H1 (cell line): ENCODE data around the gene PPP4R4. TPM values are rescaled to one million over a fixed set of nuclear protein-coding genes. Genes with fewer than 3 reads are reported as not detected.
A peak's percentile ranks its signal among the peaks of the same experiment; 100 is the strongest.

Source experiments
- CTCF ChIA-PET: fragments of 300-600 bp; sonication (Branson Sonifier 250); formaldehyde crosslinking; loops from one replicate; lab custom pipeline; 2021; ENCODE audit not compliant: partially characterized antibody; lab: Charles Lee
- POLR2A ChIA-PET: fragments of 300-600 bp; sonication (Branson Sonifier 250); formaldehyde crosslinking; loops from one replicate; lab custom pipeline; 2021; ENCODE audit warnings: inconsistent platforms; ENCODE audit not compliant: partially characterized antibody; lab: Charles Lee
- DNase-seq, 2 experiments: peaks; one replicate each; pipeline versions ENCODE4 v3.0.0 to v3.0.0-alpha.2; 2010 to 2022; ENCODE audit warnings: low spot score in 2 of 2, low read depth in 1 of 2, mixed read lengths in 1 of 2
- FAIRE-seq: peaks from 2 replicates; lab custom pipeline; 2011; peaks lifted over from hg19 to GRCh38; lab: Jason Lieb, UNC
- H2AFZ ChIP-seq: 2 replicates; pipeline ENCODE4 v1.8.1; 2012; ENCODE audit warnings: low read length, inconsistent platforms
- H2AK5ac ChIP-seq: 2 replicates; pipeline ENCODE4 v1.6.1; 2013; ENCODE audit warnings: low read depth, low read length
- H2BK120ac ChIP-seq: replicated peaks from 2 replicates; pipeline ENCODE3; 2013; ENCODE audit warnings: low read depth, low read length, inconsistent platforms
- H2BK12ac ChIP-seq: 2 replicates; pipeline ENCODE4 v1.6.1; 2013; ENCODE audit warnings: low read depth, low read length
- H2BK15ac ChIP-seq: 2 replicates; pipeline ENCODE4 v1.6.1; 2013; ENCODE audit warnings: low read length
- H2BK20ac ChIP-seq: 2 replicates; pipeline ENCODE4 v1.6.1; 2013; ENCODE audit warnings: low read length
- H2BK5ac ChIP-seq: 2 replicates; pipeline ENCODE4 v1.6.1; 2013; ENCODE audit warnings: low read depth, low read length
- H3K14ac ChIP-seq: 2 replicates; pipeline ENCODE4 v1.6.1; 2013; ENCODE audit warnings: inconsistent platforms; ENCODE audit not compliant: insufficient read length
- H3K18ac ChIP-seq: 2 replicates; pipeline ENCODE4 v1.6.1; 2013; ENCODE audit warnings: low read length; ENCODE audit errors: extremely low read depth
- H3K23ac ChIP-seq: 2 replicates; pipeline ENCODE4 v1.6.1; 2013; ENCODE audit warnings: inconsistent platforms; ENCODE audit not compliant: insufficient read length
- H3K23me2 ChIP-seq: 2 replicates; pipeline ENCODE4 v1.6.1; 2013; ENCODE audit warnings: low read depth, low read length
- H3K27ac ChIP-seq: 2 replicates; pipeline ENCODE4 v1.6.1; 2011; ENCODE audit warnings: low read depth, low read length, inconsistent platforms
- H3K27me3 ChIP-seq, 4 experiments: replicated peaks in 1 of 4; 1 replicate in 1 of 4; 2 replicates in 3 of 4; pipeline versions ENCODE4 v1.6.1 to v1.8.1; 2011 to 2013; ENCODE audit warnings: low read length in 3 of 4, mild to moderate bottlenecking in 3 of 4, inconsistent platforms in 2 of 4, mixed read lengths in 2 of 4, moderate library complexity in 1 of 4; ENCODE audit not compliant: control insufficient read depth in 3 of 4, insufficient read depth in 3 of 4; ENCODE audit errors: extremely low read depth in 1 of 4
- H3K36me3 ChIP-seq, 4 experiments: 2 replicates each; pipeline versions ENCODE4 v1.6.1 to v1.8.1; 2011 to 2013; ENCODE audit warnings: mild to moderate bottlenecking in 4 of 4, low read length in 3 of 4, moderate library complexity in 2 of 4, control low read depth in 1 of 4, inconsistent platforms in 1 of 4; ENCODE audit not compliant: insufficient read depth in 4 of 4, control insufficient read depth in 2 of 4
- H3K4ac ChIP-seq: replicated peaks from 2 replicates; pipeline ENCODE3; 2013; ENCODE audit warnings: low read length, low read depth, mixed read lengths, inconsistent platforms; ENCODE audit not compliant: insufficient read length
- H3K4me1 ChIP-seq, 4 experiments: replicated peaks in 1 of 4; 1 replicate in 1 of 4; 2 replicates in 3 of 4; pipeline versions ENCODE4 v1.6.1 to v1.8.1; 2011 to 2013; ENCODE audit warnings: low read length in 3 of 4, inconsistent platforms in 2 of 4, mixed read lengths in 1 of 4; ENCODE audit not compliant: insufficient read depth in 4 of 4, control insufficient read depth in 3 of 4
- H3K4me2 ChIP-seq, 2 experiments: 2 replicates each; pipeline versions ENCODE4 v1.6.1 to v1.8.1; 2011 to 2013; ENCODE audit warnings: low read depth in 2 of 2, low read length in 2 of 2, control low read depth in 1 of 2, inconsistent platforms in 1 of 2, mild to moderate bottlenecking in 1 of 2; ENCODE audit not compliant: insufficient read depth in 1 of 2
- H3K4me3 ChIP-seq, 4 experiments: fragments of 200-600, 300-600 bp in 1 of 4; sonication (generic), shearing (Covaris generic), sonication (Bioruptor Twin) in 1 of 4; 2 replicates each; pipeline versions ENCODE4 v1.5.1 to v1.8.1; 2011 to 2016; ENCODE audit warnings: low read length in 4 of 4, low read depth in 3 of 4, control low read depth in 2 of 4, inconsistent platforms in 2 of 4, mild to moderate bottlenecking in 2 of 4, mixed read lengths in 1 of 4, moderate library complexity in 1 of 4; ENCODE audit not compliant: insufficient read depth in 2 of 4; ENCODE audit errors: extremely low read depth in 1 of 4
- H3K56ac ChIP-seq: replicated peaks from 2 replicates; pipeline ENCODE3; 2013; ENCODE audit warnings: low read depth, mild to moderate bottlenecking, mixed read lengths, low read length, inconsistent platforms; ENCODE audit not compliant: insufficient read length
- H3K79me1 ChIP-seq: 2 replicates; pipeline ENCODE4 v1.6.1; 2013; ENCODE audit warnings: low read depth, low read length, control low read depth
- H3K79me2 ChIP-seq, 2 experiments: 2 replicates each; pipeline versions ENCODE4 v1.6.1 to v1.8.1; 2012 to 2013; ENCODE audit warnings: low read length in 2 of 2, mild to moderate bottlenecking in 2 of 2, inconsistent platforms in 1 of 2; ENCODE audit not compliant: insufficient read depth in 2 of 2, control insufficient read depth in 1 of 2
- H3K9ac ChIP-seq, 4 experiments: replicated peaks in 1 of 4; 1 replicate in 1 of 4; 2 replicates in 3 of 4; pipeline versions ENCODE4 v1.6.1 to v1.8.1; 2011 to 2013; ENCODE audit warnings: low read depth in 3 of 4, low read length in 3 of 4, control low read depth in 2 of 4, mild to moderate bottlenecking in 2 of 4, moderate library complexity in 2 of 4, inconsistent platforms in 1 of 4; ENCODE audit errors: extremely low read depth in 1 of 4
- H3K9me3 ChIP-seq, 2 experiments: 2 replicates each; pipeline versions ENCODE4 v1.6.1 to v1.8.1; 2012 to 2013; ENCODE audit warnings: mild to moderate bottlenecking in 2 of 2, moderate library complexity in 2 of 2, control low read depth in 1 of 2, inconsistent platforms in 1 of 2, low read depth in 1 of 2, low read length in 1 of 2, mixed read lengths in 1 of 2; ENCODE audit not compliant: insufficient read depth in 2 of 2
- H4K20me1 ChIP-seq, 2 experiments: replicated peaks in 1 of 2; 2 replicates each; pipeline versions ENCODE3 to v1.8.1; 2011 to 2013; ENCODE audit warnings: inconsistent platforms in 2 of 2, low read length in 2 of 2, mild to moderate bottlenecking in 1 of 2; ENCODE audit not compliant: insufficient read depth in 2 of 2, control insufficient read depth in 1 of 2
- H4K5ac ChIP-seq: 2 replicates; pipeline ENCODE4 v1.6.1; 2013; ENCODE audit warnings: low read length, low read depth, mixed read lengths, inconsistent platforms; ENCODE audit not compliant: insufficient read length
- H4K8ac ChIP-seq: 2 replicates; pipeline ENCODE4 v1.8.0; 2013; ENCODE audit warnings: mild to moderate bottlenecking, moderate library complexity, low read length, inconsistent platforms; ENCODE audit not compliant: insufficient read depth; ENCODE audit errors: extremely low read depth
- H4K91ac ChIP-seq: replicated peaks from 2 replicates; pipeline ENCODE3; 2013; ENCODE audit warnings: low read length, mixed read lengths, inconsistent platforms; ENCODE audit not compliant: insufficient read length
- RNF2 ChIP-seq: fragments of 200-900, 300-1000 bp; sonication (generic); IDR thresholded peaks from 2 replicates; pipeline ENCODE4 v1.7.1; 2016; ENCODE audit warnings: borderline replicate concordance, low read depth, mild to moderate bottlenecking, antibody characterized with exemption, low read length; ENCODE audit not compliant: poor library complexity, severe bottlenecking; ENCODE audit errors: missing control alignments
- WGBS, 2 experiments: shearing (Covaris generic) in 1 of 2; methylation state at CpG; one replicate each; pipeline versions ENCODE4 v1.1.6 to v1.1.7; 2013 to 2015; ENCODE audit warnings: low lambda C conversion rate in 2 of 2, mixed read lengths in 2 of 2, inconsistent platforms in 1 of 2, low coverage in 1 of 2, missing lambda C conversion rate in 1 of 2; ENCODE audit not compliant: insufficient replicate concordance in 2 of 2, insufficient coverage in 1 of 2, insufficient read length in 1 of 2; ENCODE audit errors: extremely low coverage in 1 of 2, missing lambda C conversion rate in 1 of 2; 5-methylcytosine and 5-hydroxymethylcytosine counted together
- polyA plus RNA-seq, 7 experiments: library from polyadenylated mRNA; depleted of rRNA in 3 of 7; stranded (reverse) in 5 of 7; unstranded in 2 of 7; fragments of >200 nt in 5 of 7; fragments of 200-250 nt in 2 of 7; gene quantifications; 1 replicate in 5 of 7; 2 replicates in 1 of 7; 4 replicates in 1 of 7; pipeline versions ENCODE4 v1.2.1 to v1.2.3, GENCODE V29; 2011 to 2013; ENCODE audit warnings: missing spikeins in 2 of 7, mixed read lengths in 2 of 7
- total RNA-seq: library from RNA; stranded (reverse); fragmentation: NEBNext Ultra II Directional; extraction: Animal tissue kit (Norgen Biotek cat#: 25700); gene quantifications from 2 replicates; pipeline ENCODE4 v1.2.1, GENCODE V29; 2021

Gene PPP4R4
- total and polyA plus RNA-seq, 2 of the 8 experiments (the other 6 are each of a cell fraction or from before 2014, with no cell fraction given), result 3.3 to 9.6 TPM

DNA sequence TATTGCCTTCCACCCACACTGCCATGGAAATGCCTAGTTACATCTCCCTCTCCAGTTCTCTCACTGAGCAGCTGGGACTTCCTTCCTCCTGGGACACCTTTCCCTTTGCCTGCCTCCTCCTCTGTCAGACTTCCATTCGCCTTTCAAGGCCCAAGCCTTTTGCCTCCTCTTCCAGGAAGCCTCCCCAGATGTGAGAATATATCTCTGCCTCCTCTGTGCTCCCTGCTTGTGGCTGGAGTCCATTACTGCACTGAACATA lies 47.8 kb upstream of the PPP4R4 start:
- H3K79me1 ChIP-seq, result no peaks in the 10 kb centered on the region
- WGBS, 2 experiments, result 74% methylated on average over 1 of the region's 1 CpG; no CpG with 5 or more reads in 1 of the 2 experiments
- peaks cover 9% of the 10 kb centered on the region; the same call in 1 of the 2 replicates for H3K23me2 ChIP-seq
- no peak overlapping the region for H3K4ac ChIP-seq
- H3K27ac ChIP-seq, result no peak overlapping the region
- no peak overlapping the region for H3K23ac ChIP-seq
- H3K14ac ChIP-seq, result no peak overlapping the region
- no peak overlapping the region for H3K56ac ChIP-seq
- no peak overlapping the region for H3K4me2 ChIP-seq
- no peak overlapping the region for H4K91ac ChIP-seq
- H3K18ac ChIP-seq, result no peak overlapping the region
- no peak overlapping the region for H2BK5ac ChIP-seq
- FAIRE-seq (no peak), DNase-seq (peak in 1 of 2 experiments; percentile 31)
- H4K5ac ChIP-seq, result no peak overlapping the region
- H2AK5ac ChIP-seq, result no peak overlapping the region
- H4K20me1 ChIP-seq, result no peaks in the 10 kb centered on the region
- ChIA-PET POLR2A (no interaction called here), CTCF (no interaction called here)
- H3K9ac ChIP-seq, result no peak overlapping the region
- 0 out of 2 replicates have a peak overlapping the region, but pooled peaks have one; percentile 9 for H2BK12ac ChIP-seq
- no peak overlapping the region for H2BK15ac ChIP-seq
- no peak overlapping the region for H2BK20ac ChIP-seq
- peaks cover 0 to 2% (median 0%) of the 10 kb centered on the region in 4 experiments; a peak in 2 of 7 replicates for H3K27me3 ChIP-seq
- H3K79me2 ChIP-seq, result no peaks in the 10 kb centered on the region
- no peaks in the 10 kb centered on the region for H3K9me3 ChIP-seq
- no peak overlapping the region for H2AFZ ChIP-seq
- H3K36me3 ChIP-seq, result no peaks in the 10 kb centered on the region
- no peak overlapping the region for H4K8ac ChIP-seq
- no peak overlapping the region for H2BK120ac ChIP-seq
- peaks cover 0 to 4% (median 2%) of the 10 kb centered on the region in 4 experiments; a peak in 3 of 7 replicates for H3K4me1 ChIP-seq
- no peak overlapping the region for H3K4me3 ChIP-seq
- TF ChIP-seq RNF2, result no peak
